GM18526 (cell line): ENCODE data around the gene OPCML.

Experiments used
- POLR2A ChIP-seq: IDR thresholded peaks from 3 replicates; pipeline ENCODE4 v1.6.1; 2011; ENCODE audit not compliant: insufficient read length; ENCODE audit errors: extremely low read depth

OPCML gene

DNA sequence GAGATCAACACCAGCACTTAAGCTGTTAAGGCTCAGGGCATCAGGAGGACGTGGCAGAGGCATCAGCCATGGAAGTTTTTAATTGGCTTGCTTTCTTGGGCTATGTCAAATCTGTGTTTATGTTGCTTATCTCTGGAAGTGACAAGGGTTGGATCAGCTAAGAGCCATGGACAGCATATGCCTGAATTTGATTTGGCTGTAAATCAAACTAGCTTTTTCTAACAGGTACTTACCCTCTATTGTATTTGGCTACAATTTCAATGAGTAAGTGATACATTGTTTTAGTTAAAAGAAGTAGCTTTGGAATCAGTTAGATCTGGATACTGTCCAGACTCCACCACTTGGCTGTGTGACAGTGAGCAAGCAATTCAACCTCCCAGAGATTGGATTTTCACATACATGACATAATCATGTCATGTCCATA is 936.6 kb downstream of the OPCML start:
- no peak for TF ChIP-seq POLR2A

- TF ChIP-seq POLR2A = no peak
Observed at GRCh38 chr11:132595246-132595645, 937.1 kb downstream of the OPCML start.

- no peak for TF ChIP-seq POLR2A
Observed at GRCh38 chr11:132590986-132591385, 941.3 kb downstream of the OPCML start.

DNA sequence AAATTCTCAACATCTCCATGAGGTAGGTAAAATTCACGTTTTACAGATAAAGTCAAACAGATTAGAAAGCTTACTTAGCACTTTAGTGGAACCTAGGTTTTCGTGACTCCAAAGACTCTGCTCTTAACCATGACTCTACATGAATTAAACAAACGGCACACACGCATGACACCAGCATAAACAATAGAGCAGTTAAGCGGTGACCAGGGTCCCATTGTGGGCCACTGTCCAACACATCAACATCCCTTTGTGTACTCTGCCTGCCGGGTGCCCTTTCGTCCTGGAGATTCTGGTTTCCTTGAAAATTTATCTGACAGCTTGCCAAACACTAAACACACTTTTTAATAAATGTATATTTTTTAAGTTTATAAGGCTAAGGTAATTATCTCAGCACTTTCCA is 941.7 kb downstream of the OPCML start:
- no peak for TF ChIP-seq POLR2A

GRCh38 chr11:132589791-132590190 is 942.5 kb downstream of the OPCML start:
- no peak for TF ChIP-seq POLR2A

DNA sequence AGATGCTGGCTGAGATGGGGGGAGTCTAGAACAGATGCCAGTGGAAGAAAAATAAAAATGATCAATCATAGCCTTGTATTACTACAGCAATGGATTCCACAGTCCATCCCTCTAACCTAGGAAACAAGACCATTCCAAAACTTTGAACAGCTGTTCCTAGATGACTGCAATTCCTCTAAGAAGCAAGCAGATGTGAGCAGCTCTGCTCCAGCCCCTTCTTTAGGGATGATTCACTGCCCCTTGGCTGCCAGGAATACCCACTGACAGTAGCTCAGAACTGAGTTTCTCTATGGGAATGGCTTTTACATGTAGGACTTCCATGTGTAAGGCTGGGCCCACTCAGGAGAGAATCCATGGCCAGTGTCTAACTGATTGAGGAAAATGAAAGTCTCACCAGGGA is 943.9 kb downstream of the OPCML start:
- TF ChIP-seq POLR2A = no peak

DNA sequence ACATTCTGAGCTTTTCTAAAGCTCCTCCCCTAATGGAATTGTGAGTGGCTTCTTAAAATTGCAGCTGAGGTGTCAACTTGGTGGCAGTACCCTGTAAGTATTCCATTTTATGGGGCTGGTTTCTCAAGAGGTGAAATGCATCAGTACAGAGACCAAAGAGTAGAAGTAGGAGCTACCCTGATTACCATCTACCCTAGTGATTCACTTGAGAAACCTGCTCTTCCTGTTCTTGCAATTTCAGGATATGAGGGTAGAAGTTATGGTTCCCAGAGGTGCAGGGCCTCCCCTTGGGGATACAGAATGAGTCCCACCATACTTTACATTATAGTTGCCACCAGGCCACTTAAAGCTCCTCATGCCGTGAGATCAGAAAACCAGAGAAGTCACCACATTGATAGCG is 944.6 kb downstream of the OPCML start:
- TF ChIP-seq POLR2A = no peak

- no peak for TF ChIP-seq POLR2A
Observed at GRCh38 chr11:132586801-132587200, 945.5 kb downstream of the OPCML start.

DNA sequence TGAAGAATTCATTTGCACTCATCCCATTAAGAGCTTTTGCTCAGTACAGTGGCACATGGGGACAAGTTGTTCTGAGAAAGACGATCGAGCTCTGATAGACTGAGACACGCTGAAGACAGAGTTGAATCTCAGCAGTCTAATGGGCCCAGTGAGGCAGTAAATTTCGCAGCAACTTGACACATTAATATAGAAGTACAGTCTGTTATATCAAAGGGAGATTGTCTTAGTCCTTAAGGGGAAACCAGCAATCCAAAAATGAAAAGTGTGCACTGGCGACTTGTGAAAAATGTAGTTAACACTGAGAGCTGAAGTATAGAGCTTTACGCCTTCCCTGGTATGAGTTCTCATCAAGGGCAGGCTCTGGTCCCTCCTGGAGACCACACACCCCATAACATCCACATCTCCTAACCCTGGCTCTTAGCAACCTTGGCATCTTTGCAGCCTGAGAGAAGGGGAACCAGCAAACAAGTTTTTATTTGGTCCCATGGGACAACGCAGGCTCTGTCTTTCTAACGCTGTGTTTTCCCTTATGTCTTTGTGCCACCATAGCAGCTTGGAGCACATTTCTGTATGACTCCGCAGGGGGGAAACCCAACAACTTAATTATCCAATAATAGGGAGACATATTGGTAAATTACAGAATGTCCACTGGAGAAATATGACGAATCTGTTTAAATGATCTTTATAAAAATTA is 952.5 kb downstream of the OPCML start:
- TF ChIP-seq POLR2A = no peak

- no peak for TF ChIP-seq POLR2A
Observed at GRCh38 chr11:132579136-132579535, 953.2 kb downstream of the OPCML start.

DNA sequence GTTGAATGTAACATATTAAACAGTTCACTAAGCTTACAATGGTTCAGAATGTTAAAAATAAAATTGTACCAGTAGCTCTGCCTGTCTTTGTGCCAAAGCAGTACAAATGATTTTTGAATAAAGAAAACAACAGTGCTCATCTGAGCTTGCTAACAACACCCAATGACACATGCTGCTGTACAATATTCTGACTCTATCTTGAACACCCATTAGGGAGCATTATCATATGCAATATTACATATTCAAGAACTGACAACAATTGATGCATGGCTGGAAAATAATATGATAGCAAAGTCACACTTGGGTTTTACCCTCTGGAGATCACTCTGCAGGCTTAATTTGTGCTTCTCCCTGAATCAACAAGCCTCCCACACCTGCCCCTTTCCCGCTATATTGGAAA is 953.7 kb downstream of the OPCML start:
- no peak for TF ChIP-seq POLR2A

DNA sequence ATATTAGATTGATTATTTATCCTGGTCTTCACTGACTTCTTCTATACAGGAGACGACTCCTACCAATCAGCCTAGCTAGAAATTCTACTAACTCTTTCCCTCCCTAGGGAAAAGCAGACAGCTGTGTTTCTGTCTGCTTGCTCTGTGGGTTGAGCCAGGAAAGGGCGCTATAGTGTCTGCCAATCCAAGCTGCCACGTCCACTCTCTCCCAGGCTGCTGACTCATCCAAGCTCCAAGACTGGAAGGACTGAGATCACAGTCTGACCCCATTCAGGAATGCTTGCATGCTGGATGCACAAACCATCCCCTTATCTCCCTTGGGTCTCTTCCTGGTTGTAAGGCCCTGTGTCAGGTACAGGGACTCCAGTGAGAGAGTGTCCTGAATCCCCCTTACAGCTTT is 955.6 kb downstream of the OPCML start:
- no peak for TF ChIP-seq POLR2A

DNA sequence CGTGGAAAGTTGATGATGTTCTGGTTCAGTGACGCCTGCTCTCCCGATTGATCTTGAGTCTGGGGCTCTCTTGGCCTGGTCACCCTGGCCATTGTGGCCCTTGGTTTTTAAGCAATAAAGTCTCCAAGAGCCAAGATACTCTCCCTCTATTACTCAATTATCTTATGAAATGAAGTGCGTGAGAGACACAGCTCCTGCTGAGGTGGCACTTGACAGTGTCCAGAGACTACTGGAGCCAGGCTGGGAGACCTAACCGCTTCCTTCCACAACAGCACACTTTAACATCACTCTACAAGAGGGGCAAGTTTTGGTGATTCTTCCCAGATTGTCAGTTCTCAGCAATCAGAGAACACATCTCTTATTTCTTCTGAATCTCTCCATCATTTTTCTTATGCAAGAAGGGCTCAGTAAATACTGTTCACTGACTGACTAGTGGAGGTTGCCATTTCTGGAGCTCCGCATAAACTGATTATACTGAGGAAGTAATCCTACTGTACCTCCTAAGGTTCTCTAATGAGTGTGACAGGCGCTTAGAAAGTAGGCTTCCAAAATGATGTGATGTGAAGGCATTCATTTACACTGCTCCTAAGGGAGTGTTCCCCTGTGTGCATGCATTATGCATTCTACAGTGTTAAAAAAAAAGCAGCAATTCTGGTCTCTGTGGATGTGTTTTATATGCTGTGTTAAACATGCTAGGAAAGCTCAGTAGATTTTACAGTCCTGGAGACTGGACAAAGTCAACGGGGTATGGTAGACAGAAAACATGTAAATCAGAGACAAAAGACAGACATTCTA is 968.0 kb downstream of the OPCML start:
- TF ChIP-seq POLR2A = no peak

DNA sequence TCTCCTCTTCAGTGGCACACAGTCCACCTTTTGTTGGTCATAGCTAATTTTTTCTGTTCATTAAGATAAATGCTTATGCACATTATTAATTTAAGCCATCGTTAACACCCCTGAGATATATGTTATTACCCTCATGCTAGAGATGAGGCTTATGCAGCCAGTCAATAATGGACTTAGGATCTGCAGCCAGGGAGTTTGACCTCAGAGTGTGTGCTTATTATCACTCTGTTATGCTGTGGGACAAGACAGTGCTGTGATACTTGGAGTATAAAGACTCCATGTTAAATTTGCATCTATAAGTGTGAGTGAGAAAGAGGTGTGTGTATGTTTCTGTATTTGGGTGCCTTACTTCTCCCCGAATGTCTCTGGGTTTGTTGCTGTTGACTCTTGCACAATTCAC is 969.3 kb downstream of the OPCML start:
- TF ChIP-seq POLR2A = no peak

- no peak for TF ChIP-seq POLR2A
Observed at GRCh38 chr11:132561937-132562336, 970.4 kb downstream of the OPCML start.

DNA sequence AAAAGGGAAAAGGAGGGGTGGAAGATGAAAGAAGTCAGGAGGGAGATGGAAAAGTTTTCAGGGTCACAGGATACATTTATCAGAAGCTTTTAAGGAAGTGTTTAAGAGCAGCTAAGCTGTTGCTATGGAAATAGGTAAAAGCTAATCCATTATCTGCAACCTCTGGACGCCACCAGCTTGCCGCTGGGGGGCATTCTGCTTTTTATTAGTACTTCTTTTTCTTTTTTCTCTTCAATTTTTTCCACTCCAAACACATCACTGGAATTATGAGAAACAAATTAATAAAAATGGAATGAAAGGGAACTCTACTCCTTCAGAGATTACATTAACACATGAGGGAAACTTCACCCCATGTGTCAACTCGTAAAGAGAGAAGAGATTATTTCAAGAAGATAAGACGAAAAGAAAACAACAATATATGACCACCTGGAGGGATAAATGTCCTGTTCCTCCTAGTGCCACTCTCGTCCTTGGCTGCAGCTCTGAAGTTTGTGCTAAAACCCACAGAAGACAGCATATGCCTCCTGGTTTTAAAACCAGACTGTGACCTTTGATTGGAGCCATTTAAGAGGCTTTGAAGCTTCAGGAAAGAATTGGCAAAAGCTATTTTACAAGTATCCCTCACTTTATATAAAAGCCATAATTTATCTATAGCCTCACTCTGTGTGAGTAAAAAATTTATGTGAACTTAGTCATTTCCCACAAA is 972.8 kb downstream of the OPCML start:
- TF ChIP-seq POLR2A = no peak
